Right kidney (tissue), 1 donor: ENCODE measurements around the gene CACNG4.

Experiments
- DNase-seq: peaks from one replicate; pipeline ENCODE4 v3.0.0-alpha.2; 2016

The CACNG4 gene

DNA sequence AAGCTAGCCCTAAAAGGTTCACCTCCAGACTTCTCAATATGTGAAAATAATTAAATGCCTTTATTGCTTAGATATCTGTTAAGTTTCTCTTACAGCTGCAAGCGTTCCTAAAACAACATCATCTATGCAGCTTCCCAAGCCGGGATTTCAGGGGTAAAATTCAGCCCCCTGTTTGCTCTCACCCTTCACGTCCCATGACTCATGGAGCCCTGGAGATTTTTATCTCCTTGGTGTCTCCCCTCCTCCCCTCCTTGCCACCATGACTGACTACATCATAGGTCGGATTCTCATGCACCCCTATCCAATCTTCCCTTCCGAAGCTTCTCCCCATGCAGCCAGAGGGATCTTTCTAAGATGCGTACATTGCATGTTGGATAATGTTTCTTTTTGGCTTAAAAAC lies 21.0 kb upstream of the CACNG4 start:
- no peak for DNase-seq

DNA sequence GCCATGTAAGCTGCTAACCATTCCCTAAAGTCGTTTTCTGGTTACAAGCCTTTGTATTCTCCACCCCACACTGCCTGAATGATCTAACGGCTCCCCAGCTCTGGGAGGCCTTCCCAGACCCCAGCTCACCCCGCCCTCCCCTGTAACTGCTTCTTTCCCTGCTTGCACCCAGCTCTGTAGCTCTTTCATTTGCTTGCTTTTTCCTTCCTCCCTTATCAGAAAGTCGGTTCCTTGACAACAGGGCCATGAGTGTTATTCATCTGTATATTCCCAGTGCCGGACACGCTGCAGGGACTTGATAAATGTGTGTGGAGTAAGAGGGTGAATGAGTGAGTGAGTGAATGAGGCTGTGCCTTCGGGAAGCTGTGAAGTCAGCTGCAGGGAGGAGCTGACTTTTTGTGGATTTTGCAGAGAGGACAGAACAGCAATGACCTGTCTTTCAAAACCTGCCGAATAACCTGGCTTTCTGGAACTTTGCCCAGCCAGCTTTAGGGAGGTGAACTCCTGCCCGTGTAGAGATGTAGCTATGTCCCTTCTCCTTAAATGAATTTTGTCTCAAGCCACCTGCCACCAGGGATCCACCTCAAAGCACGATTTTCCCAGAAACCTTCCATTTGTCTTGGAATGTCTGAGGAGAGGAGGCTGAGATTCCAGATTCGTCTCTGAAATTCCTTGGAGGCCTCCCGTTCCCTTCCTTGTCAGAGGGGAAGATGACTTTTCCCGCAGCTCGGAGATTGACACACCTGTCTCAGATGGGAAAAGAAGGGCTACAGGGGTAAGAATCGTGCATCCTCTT lies 20.0 kb upstream of the CACNG4 start:
- peak; percentile 21 for DNase-seq

DNA sequence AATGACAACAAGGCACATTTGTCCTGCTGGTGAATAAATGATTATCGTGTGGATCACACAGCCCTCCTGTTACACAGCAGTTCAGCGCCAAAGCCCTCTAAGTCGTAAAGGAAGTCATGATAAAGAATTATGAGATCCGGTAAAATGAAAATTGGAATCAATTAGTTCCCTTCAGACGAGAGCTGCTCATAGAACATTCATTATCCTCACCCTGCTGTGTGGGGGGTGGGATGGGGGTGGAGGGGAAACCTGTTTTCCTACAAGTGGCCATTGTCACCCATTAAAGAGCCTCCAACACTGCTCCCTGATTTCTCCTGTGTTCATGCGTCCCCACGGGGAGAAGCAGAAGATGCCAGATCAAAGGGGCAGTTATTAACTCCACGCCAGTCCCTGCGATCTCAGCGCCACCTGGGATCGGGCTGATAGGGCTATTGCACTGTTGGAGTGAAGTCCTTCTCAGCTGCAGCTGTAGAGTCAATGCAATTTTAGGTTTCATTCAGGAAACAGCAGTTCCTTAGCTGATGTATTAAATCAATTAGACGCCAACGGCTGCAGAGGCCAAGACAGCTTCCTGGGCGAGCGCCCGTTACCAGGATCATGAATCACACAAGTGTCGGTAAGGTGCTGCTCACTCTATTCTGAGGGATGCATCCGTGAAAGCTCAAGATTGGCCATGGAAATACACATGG lies 19.2 kb upstream of the CACNG4 start:
- no peak for DNase-seq

DNA sequence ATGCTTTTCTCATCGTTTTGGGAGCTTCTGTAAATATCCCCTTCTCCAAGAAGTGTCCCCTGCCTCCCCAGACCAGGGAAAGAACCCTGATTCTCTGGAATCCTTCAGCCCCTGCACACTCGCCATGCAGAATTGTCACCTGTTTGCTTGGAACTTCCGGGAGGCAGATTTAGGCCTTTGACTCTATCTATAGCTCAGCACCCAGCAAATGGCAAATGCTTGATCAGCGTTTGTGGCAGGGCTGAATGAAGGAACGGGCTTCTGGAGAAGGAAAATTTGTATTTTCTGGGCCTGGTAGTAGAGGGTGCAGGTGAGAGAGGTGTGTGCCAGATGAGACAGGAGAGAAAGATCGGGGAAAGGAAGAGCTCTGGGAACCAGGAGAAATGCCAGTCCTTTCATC lies 18.3 kb upstream of the CACNG4 start:
- DNase-seq, result no peak

DNA sequence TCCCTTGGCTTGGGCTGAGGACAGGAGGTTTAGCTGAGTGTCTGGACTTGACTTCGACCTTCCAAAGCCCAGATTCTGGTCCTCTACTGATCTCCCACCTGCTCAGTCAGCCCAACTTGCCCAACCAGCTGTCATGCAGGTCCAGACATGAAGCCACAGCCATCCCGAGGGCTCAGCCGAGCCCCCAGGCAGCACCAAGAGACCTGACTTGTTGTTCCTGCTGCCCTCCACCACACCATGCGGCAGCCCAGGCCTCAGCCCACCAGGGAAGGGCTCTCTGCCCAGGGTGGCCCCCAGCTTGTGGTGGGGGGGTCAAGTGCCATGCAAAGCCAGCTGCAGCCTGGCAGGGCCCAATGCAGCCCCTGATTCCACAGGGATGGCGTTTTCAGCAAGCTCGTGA lies 17.2 kb upstream of the CACNG4 start:
- no peak for DNase-seq

DNA sequence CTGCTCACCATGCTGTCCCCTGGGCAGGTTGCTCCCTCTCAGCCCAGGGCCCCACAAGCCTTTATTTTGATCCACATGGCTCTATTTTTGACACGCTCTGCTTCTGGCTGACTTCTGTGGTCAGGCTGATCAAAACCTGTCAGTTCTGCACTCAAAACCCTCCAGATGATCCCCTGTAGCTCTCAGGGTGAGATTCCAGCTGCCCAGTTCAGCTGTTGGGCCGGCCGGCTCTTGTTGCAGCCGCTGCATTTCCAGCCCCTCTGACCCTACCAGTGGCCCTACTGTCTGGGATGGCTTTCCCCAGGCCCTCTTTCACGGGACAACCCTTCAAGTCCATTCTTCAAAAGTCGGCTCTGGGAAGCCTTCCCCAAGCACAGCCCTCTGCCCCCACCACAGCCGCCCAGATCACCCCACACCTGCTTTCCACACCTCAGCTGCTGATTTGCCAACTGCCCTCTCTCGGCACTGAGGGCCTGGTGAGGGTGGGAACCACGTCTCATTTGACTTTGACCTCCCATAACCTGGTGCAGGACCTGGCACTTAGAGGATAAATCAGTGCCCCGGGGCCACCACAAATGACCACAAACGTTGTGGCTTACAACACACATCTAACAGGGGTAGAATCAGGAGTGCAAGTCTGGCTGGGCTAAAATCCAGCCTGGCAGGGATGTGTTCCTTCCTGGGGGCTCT lies 16.3 kb upstream of the CACNG4 start:
- DNase-seq, result no peak

DNA sequence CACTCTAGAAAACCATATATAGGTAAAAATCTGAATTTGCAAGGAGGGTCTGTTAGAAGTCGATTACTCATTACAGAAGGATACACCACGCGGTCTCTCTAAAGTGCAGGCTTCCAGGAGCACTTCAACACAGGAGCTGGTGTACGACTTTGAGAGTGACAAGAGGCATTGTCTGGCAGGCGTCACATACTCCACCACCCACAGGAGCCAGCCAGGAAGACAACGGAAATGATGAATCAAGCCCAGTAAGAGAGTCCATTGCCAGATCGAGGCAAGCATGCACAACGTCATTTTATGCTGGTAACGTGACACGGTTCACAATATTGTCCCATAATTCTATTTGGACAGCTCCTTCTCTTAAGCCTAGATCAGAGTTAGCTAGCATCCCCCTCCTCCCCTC lies 15.0 kb upstream of the CACNG4 start:
- DNase-seq, result no peak

DNA sequence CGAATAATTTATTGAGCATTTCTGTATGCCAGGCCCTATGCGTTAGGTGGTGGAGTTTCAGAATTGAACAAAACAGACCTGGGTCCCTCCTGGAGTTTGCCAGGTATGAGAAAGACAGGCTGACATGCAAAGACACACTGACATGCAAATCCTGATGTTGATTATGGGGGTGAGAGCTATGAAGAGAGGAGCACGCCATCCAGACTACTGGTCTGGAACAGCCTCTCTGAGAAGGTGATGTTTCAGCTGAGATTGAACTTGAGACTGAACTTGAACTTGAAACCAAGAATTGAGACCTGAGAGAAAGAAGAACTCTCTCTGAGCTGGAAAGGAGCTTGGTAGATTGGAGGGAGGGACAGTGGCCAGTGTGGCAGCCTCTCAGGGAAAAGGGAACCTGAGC lies 14.2 kb upstream of the CACNG4 start:
- DNase-seq, result no peak

DNA sequence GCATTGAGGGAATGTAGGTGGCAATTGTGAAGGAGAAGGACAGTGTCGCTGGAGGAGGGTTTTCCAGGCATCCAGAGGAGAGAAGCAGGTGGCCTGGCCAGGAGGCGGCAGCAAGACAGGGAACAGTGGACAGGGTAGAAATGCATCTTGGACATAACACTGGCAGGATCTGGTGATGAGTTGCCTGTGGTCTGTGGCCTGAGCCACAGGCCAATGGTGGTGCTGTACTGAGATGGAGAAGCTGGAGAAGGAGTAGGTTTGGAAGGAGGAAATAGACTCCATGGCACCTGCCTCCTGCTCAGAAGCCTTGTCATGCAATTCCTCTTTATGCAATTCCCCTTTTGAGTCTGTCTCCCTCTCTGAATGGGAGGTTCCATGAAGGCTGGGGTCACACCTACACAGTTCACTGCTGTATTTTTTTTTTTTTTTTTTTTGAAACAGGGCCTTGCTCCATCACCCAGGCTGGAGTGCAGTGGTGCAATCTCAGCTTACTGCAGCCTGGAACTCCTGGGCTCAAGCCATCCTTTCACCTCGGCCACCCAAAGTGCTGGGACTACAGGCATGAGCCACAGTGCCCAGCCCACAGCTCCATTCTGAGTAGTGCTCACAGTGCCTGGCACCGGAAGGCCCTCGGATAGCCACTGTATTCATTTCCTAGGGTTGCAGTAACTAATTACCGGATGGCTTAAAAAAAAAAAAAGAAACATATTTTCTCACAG lies 13.5 kb upstream of the CACNG4 start:
- DNase-seq, result no peak

DNA sequence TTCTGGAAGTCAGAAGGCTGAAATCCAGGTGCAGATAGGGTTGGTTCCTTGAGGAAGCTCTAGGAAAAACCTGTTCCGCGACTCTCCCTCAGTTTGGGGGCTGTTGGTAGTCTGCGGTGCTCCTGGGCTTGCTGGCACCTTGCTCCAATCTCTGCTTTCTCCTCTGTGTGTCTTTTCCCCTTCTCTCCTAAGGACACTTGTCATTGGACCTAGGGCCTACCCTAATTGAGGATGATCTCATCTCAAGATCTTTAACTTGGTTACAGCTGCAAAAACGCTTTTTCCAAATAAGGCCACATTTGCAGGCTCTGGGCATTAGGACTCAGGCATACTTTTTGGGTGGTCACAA lies 12.9 kb upstream of the CACNG4 start:
- no peak for DNase-seq

DNA sequence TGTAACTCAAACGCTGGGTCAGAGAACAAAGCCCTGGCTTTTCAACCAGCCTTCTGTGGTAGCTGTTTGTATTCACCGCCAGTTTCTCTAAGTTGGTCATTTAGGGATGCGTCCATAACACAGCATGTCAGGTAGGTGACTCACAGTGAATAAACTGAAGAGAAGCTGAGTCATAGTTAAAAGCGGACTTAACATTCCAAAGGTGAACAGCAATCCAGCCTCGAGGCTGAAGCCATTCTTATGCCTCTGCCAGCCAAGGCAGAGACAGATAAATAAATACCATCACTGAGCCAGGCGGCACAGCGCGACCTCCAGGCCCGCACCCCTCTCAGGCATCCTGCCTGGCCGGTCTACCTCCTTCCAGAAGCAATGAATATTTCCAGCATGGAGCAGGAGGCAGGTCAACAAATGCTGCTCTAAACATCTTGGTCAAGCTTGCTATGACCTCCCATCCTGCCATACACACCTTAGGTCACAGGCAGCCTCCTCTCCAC lies 12.4 kb upstream of the CACNG4 start:
- DNase-seq, result no peak

DNA sequence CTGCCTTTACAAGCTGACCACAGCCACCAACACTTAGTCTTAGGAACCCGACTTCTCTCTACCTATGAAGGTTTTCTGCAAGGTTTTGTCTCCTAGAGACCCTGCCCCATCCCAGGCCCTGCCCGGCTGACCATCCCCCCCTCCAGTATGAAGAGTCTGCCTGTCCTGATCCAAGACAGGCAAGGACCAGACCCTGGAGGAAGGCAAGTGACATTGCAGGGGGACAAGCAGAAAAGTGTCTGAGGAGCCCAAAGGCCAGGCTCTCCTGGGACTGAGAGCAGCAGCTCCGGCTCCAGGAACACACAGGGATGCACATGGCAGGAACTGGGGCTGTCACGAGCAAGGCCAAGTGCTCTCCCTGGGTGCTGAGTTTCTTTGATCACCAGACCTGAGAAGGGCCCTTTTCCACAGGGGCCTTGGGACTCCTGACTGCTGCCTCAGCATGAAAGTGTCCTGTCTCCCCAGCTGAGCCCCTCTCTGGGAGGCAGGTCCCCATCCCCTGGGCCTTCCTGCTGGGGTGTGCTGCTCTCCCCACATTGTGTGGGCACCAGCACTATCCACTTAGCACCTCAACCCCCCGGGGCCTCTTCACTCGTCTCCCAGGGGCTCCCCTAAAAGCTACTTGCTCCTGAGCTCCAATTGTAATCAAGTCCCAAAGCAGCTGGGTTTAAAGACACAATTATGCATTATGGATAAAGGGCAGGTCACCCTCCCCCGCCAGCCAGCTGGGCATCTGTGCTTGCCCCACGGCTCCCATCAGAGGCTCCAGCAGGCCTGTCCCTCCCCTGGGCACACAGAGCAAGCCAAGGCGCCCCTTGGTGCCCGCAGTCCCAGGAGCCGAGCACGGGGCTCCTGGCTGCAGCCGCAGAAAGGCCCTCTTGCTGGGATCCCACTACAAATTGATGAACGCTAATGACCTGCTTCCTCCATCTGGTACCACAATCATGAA lies 11.6 kb upstream of the CACNG4 start:
- DNase-seq, result no peak

DNA sequence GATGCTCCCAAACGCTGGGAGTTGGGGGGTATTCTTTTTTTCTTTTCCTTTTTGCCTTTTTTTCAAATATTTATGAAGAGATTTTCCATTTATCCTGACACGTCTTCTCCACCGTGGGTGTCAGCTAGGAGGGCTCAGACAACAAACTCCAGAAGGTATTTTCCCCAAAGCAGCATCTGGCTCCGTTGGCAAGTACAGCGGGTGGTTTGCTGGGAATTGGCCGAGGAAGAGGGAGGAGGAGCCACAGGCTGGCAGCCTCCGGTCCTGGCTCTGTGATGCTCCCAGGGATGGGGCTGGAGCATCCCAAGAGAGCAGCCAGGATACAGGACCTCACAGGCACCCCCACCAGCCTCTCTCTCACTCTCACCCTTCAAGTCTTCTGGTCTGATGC lies 10.9 kb upstream of the CACNG4 start:
- no peak for DNase-seq

DNA sequence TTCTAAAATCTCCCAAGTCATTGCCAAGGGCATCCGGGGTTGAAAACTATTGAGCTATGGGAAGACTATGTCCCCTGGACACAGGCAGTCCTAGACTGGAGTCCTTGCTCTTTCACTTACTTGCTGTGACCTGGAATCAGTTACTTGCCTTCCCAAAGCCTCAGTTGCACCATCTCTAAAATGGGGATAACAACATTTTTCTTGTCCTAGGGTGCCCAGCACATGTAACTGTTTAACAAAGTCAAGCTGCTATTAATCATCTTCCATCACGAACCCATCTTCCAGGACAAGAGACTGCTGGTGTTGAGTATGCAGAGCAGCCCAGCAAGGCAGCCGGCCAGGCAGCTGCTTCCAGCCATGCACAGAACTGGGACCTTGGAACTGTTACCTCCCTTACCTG lies 9.9 kb upstream of the CACNG4 start:
- DNase-seq, result no peak

DNA sequence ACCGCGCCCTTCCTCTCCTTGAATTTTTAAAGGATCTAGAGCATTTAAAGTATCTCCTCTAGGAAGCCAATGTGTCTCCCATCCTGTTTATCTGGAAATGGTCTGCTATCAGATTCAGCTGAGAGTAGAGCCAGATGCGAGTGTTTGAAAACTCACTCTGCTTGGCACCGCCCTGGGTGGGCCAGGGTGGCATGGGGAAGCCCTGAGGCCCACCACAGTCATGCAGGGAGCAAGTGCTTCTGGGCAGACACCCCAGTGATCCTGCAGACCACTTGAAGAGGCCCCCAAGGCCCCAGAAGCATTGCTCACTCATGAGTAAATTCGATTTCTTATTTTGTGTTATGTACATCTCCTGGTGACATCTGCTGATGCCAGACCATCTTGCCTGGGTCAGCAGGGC lies 8.7 kb upstream of the CACNG4 start:
- no peak for DNase-seq

DNA sequence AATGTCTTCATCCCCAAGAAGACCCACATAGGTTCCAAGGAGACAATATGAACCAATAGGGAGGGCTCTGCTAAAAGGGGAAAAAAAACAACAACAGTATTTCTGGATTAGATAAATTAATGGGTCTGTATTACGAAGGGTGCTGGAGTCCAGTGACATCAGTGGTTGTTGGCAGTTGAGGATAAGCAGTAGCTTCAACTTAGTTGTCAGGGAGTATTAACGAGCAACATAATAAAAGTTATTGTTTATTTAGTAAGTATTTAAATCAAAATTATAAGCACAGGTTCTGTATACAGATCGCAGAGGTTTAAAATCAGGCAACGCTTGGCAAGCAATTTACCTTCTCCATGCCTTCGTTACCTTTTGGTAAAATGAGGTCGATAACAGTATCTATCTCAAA lies 7.6 kb upstream of the CACNG4 start:
- no peak for DNase-seq

DNA sequence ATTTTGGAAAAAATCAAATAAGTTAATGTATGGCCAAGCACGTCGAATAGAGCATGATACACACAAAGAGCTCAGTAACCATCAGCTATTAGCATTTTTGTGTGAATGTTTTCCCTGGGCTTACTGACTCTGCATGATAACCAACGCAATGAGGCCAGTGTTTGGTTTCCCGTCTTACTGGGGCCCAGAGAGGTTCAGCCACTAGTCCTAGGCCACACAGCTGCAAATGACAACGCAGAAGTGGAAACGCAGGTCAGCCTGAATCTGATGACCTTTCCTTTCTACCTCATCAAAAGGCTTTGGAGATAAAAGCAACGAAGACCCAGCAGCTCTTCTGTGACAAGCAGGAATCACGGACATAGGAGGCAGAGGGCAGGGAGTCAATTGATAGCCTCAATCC lies 7.2 kb upstream of the CACNG4 start:
- DNase-seq, result no peak

DNA sequence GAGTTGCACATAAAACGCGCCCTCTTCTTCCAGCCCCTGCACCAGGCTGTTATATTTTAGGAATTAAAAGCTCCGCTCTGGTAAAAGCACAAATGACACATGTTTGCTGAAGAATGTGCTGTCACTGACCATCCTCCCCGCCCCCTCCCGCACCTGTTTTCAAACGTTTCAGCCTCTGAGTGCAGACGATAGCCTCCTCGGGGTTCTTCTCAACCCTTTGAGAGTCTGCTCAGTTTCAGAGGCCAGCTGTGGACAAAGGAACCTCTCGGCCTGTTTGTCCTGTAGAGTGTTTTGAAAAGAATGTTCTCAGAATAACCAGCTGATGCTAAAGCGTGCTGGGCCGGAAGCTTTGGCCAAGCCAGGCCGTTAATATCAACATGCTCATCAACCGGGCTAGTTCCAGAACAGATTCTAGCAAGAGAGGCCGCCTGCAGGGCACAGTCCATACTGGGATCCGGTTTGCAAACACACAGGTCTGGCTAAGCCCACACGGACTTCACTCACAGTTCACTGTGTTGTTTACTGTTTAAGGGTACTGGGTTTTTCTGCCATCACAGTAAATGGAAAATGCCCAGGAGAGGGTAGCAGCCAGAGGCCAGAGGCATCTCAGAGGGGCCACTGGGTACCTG lies 6.4 kb upstream of the CACNG4 start:
- no peak for DNase-seq

DNA sequence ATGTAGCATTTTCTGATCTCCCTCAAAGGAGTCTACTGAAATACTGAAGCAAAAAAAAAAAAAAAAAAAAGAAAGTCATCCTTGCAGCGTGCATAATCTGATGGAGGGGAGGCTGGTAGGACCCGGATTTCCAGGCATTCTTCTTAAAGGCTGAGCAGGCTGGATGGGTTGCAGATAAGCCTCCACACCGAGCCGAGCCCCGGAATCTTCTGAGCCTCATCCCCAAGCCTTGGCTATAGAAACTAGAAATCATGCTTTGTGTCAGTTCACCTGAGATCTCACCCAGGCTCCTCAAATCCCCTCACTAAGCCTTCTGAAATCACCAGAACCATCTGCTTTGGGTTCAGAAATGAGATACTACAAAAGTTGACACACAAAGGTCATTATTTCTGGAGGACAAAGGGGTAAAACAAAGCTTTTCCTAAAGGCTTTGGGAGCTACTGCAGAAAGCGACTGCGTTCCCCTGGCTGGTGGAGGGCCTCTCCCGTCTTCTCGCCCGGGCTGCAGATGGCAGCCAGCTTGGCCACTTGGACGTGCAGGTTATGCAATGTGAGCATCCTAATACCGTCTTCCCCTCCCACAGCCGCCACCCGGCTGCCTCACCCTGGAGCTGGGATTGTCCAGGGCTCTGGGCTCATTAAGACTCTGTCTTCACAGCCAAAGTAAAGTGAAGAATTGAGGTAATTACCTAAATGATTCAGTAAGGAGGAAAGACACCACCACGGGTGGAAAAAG lies 4.7 kb upstream of the CACNG4 start:
- no peak for DNase-seq

DNA sequence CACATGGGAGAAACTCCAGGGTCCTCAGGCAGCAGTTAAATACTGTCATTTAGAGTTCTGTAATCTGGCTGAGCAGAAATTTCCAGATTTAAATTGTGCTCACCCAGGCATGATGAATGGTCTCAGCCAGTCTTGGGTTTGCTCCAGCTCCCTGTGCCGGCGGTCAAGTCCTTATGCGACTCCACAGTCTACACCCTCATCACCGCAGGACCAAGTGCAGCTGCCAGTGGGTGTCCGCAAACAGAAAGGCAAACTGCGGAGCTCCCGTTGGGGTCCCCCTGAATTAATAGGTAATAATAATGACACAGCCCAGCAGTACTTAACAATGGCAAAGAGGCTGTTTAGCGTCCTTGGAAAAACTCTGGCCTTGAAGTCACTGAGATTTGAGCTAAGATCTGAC lies 3.9 kb upstream of the CACNG4 start:
- DNase-seq, result no peak

DNA sequence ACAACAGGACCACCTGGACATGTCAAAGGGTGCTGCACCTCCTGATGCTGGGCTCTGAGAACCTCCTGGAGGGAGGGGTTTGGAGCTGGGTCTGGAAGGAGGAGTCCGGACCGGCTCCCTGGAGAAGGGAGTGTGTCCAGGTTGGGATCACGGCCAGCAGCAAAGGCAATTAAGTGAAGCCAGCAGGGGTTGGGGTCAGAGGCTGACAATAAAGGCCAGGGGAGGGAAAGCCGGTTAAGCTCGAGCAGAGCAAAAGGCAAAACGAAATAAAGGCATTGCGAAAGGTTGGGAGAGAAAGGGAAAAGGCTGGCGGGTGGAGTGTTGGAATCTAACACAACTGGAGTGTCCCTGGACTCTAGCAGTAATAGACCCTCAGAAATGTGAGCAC lies 992 bp upstream of the CACNG4 start:
- DNase-seq, result no peak
